Type B pancreatic cell (in vitro differentiated cells): ENCODE data around the gene PON1. TPM values are rescaled to one million over a fixed set of nuclear protein-coding genes. Genes with fewer than 3 reads are reported as not detected.

Experiments
- DNase-seq: peaks from one replicate; pipeline ENCODE4 v3.0.0; 2021; ENCODE audit warnings: mixed read lengths; ENCODE audit not compliant: unreplicated experiment; ENCODE audit errors: extremely low spot score
- H3K27ac Mint-ChIP-seq: 2 replicates; pipeline ENCODE4 v1.8.0; 2021; ENCODE audit warnings: mild to moderate bottlenecking, mixed read lengths
- H3K27me3 Mint-ChIP-seq: 2 replicates; pipeline ENCODE4 v1.8.0; 2021; ENCODE audit warnings: mixed read lengths
- H3K36me3 Mint-ChIP-seq: 2 replicates; pipeline ENCODE4 v1.8.0; 2021; ENCODE audit warnings: mixed read lengths
- H3K4me1 Mint-ChIP-seq: one replicate; pipeline ENCODE4 v1.8.0; 2021; ENCODE audit warnings: mixed read lengths; ENCODE audit not compliant: unreplicated experiment
- H3K4me3 Mint-ChIP-seq: 2 replicates; pipeline ENCODE4 v1.8.0; 2021; ENCODE audit warnings: mild to moderate bottlenecking, mixed read lengths
- H3K9me3 Mint-ChIP-seq: 2 replicates; pipeline ENCODE4 v1.8.0; 2021; ENCODE audit warnings: mixed read lengths
- CTCF ChIP-seq: fragments of 200-600 bp; sonication (generic); conservative IDR thresholded peaks from 2 replicates; pipeline ENCODE4 v1.5.0; 2021; ENCODE audit warnings: antibody characterized with exemption, mild to moderate bottlenecking
- total RNA-seq: library from RNA; stranded (reverse); gene quantifications from 2 replicates; pipeline ENCODE4 v1.2.1, GENCODE V29; 2021; ENCODE audit warnings: low replicate concordance

The PON1 gene
- total RNA-seq, 1 donor from 2014 or later, result 0.99 TPM

DNA sequence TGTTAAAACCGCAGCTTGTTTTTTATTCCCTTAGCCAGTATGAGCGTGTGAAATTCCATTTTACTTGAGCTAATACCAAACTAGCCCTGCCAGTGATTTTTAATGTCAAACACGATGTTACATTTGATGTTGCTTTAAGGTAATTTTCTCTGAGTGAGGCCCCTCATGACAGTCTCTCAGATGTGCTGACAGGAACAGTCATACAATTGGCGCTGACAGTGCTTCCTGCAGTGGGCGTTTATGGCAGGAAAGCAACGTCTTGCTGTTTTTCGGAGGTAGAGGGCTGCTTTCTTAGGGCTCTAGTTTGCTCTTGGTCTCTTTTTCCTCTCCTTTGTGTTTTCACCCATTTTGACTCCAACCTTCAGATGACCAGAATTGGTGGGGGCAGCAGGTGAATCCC is 19.3 kb downstream of the PON1 start:
- peaks cover 21% of the 10 kb centered on the region for H3K4me1 Mint-ChIP-seq
- DNase-seq, result no peak
- H3K27me3 Mint-ChIP-seq, result no peaks in the 10 kb centered on the region

GRCh38 chr7:95303013-95303905 is 21.1 kb downstream of the PON1 start:
- H3K27me3 Mint-ChIP-seq, result no peaks in the 10 kb centered on the region
- no peak overlapping the region for H3K27ac Mint-ChIP-seq
- H3K4me3 Mint-ChIP-seq, result no peak overlapping the region
- no peaks in the 10 kb centered on the region for H3K36me3 Mint-ChIP-seq
- H3K4me1 Mint-ChIP-seq, result peaks cover 14% of the 10 kb centered on the region
- TF ChIP-seq CTCF, result no peak
- H3K9me3 Mint-ChIP-seq, result no peaks in the 10 kb centered on the region
- no peak for DNase-seq

More for the DNA sequence above, 19.3 kb downstream of the PON1 start:
- no peaks in the 10 kb centered on the region for H3K36me3 Mint-ChIP-seq
- no peak for TF ChIP-seq CTCF
- no peaks in the 10 kb centered on the region for H3K9me3 Mint-ChIP-seq
- no peak overlapping the region for H3K27ac Mint-ChIP-seq
- H3K4me3 Mint-ChIP-seq, result no peak overlapping the region

DNA sequence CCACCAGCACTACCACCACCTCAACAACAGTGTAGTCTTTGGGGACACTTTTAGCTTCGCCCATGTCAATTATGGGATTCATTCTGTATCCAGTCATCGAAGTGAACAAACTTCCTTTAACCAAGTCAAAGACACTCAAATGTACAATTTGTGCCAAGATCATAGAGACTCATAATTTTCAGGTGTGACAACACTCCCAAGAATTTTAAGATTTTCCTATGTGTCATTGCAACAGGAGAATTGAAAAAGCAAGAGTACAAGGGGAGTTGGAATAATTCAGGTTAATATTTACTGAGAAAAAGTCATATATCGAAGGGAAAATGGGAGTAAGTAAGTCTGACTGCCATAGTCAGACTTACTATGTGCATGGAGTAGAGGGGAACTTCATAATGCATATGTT is 26.2 kb downstream of the PON1 start:
- no peak overlapping the region for H3K27ac Mint-ChIP-seq
- peaks cover 6% of the 10 kb centered on the region for H3K4me1 Mint-ChIP-seq
- no peak for DNase-seq
- no peak for TF ChIP-seq CTCF
- no peaks in the 10 kb centered on the region for H3K9me3 Mint-ChIP-seq
- no peak overlapping the region for H3K4me3 Mint-ChIP-seq
- no peaks in the 10 kb centered on the region for H3K36me3 Mint-ChIP-seq
- no peaks in the 10 kb centered on the region for H3K27me3 Mint-ChIP-seq

GRCh38 chr7:95297041-95297440 is 27.3 kb downstream of the PON1 start:
- TF ChIP-seq CTCF, result no peak
- no peaks in the 10 kb centered on the region for H3K36me3 Mint-ChIP-seq
- H3K4me1 Mint-ChIP-seq, result no peaks in the 10 kb centered on the region
- H3K27ac Mint-ChIP-seq, result no peak overlapping the region
- no peaks in the 10 kb centered on the region for H3K9me3 Mint-ChIP-seq
- H3K4me3 Mint-ChIP-seq, result no peak overlapping the region
- DNase-seq, result no peak
- H3K27me3 Mint-ChIP-seq, result no peaks in the 10 kb centered on the region

- H3K9me3 Mint-ChIP-seq, result no peaks in the 10 kb centered on the region
- peaks cover 4% of the 10 kb centered on the region for H3K36me3 Mint-ChIP-seq
- no peak overlapping the region for H3K27ac Mint-ChIP-seq
- DNase-seq, result no peak
- no peaks in the 10 kb centered on the region for H3K4me1 Mint-ChIP-seq
- no peaks in the 10 kb centered on the region for H3K27me3 Mint-ChIP-seq
- no peak for TF ChIP-seq CTCF
- H3K4me3 Mint-ChIP-seq, result no peak overlapping the region
These were observed 27.9 kb downstream of the PON1 start for GRCh38 chr7:95296456-95296855.
